ENCODE data around the gene SDS.

GRCh38 chr12:113432986-113433385 lies 29.3 kb upstream of the SDS start:
- no peak for TF ChIP-seq POLR2A (IDR thresholded peaks at IDR 0.05)
- TF ChIP-seq CTCF (IDR thresholded peaks at IDR 0.05) = no peak
- no peak for TF ChIP-seq POLR2AphosphoS5 (IDR thresholded peaks at IDR 0.05)
- no peak for TF ChIP-seq EP300 (IDR thresholded peaks at IDR 0.05)
